ENCODE measurements around the gene EP400.

Gene EP400

GRCh38 chr12:131911851-131912477 is 37.8 kb upstream of the EP400 start:
- no peak for DNase-seq

- no peak for DNase-seq
Observed at GRCh38 chr12:131912518-131913274, 37.0 kb upstream of the EP400 start.

DNA sequence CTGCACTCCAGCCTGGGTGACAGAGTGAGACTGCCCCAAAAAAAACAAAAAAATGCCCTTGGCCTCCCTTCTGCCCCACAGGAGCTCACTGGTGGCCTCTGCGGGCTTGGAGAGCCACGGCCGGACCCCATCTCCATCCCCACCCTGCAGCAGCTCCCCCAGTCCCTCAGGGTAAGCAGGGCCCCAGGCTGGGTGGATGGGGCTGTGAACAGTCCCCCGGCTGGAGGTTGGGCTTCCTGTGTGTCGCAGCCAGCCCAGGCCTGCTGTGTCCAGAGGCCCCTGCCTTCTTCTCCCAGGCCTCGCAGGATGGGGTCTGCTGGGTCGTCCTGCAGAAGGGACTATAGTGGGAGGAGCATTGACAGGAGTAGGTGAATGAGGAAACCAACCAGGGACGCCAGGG is 36.1 kb upstream of the EP400 start:
- DNase-seq: no peak

DNA sequence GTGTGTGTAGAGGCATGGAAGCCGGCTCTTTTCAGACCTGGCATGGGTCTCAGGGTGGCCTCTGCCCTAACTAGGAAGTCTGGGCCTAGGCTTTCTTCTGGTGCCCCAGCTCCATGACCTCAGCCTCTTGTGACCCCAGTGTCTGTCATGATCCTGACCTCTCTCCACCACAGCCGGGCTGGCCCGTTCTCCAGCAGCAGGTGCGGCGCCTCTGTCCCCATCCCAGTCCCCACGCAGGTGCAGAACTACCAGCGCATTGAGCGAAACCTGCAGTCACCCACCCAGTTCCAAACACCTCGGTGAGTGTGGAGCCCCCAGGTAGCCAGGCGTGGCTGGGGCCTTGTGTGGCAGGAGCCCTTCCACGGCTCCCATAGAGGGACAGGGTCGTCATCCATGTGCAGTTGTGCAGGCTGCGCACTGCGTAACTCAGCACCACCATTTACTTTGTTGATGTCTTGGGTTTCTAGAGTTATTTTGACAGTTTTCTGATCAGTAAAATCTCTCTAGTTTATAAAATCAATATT is 35.5 kb upstream of the EP400 start:
- DNase-seq: no peak

- DNase-seq: no peak
Observed at GRCh38 chr12:131915000-131915689, 34.6 kb upstream of the EP400 start.

- DNase-seq: no peak
Observed at GRCh38 chr12:131915823-131916222, 33.9 kb upstream of the EP400 start.

DNA sequence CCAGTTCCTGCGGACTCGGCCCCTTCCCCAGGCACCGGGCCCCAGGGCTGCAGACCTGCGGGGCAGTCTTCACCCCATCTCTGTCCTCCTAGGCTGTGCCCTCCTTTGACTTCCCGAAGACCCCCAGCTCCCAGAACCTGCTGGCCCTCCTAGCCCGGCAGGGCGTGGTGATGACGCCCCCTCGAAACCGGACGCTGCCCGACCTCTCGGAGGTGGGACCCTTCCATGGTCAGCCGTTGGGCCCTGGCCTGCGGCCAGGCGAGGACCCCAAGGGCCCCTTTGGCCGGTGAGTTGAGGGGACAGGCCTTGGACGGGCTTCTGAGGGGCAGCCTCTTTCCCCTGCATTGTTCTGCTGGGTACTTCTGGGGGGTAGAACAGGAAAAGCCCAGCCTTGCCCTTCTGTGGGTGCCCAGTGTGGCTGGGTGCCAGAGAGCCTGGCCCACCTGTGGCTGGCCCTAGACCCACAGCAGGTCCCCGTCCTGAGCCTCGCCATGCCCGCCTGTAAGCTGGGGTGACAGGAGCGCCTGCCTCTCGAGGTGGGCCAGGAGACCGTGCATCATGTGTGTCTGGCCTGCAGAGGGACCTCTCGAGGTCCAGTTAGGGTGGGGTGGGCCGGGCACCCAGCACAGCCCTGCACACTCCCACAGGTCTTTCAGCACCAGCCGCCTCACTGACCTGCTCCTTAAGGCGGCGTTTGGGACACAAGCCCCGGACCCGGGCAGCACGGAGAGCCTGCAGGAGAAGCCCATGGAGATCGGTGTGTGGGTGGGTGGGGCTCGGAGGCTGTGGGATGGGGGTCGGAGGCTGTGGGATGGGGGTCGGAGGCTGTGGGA is 33.2 kb upstream of the EP400 start:
- DNase-seq: no peak

DNA sequence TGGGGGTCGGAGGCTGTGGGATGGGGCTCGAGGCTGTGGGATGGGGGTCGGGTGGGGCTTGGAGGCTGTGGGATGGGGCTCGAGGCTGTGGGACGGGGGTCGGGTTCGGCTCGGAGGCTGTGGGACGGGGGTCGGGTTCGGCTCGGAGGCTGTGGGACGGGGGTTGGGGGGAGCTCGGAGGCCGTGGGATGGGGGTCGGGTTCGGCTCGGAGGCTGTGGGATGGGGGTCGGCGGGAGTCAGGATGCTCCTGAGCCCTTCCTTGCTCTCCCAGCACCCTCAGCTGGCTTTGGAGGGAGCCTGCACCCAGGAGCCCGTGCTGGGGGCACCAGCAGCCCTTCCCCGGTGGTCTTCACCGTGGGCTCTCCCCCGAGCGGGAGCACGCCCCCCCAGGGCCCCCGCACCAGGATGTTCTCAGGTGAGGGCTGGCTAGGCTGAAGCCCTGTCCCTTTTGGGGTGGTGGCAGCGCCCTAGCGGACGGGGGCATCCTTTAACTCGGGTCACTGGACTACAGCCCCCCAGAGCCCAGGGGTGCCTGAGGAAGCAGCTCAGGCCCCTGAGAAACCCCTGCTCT is 32.5 kb upstream of the EP400 start:
- no peak for DNase-seq

DNA sequence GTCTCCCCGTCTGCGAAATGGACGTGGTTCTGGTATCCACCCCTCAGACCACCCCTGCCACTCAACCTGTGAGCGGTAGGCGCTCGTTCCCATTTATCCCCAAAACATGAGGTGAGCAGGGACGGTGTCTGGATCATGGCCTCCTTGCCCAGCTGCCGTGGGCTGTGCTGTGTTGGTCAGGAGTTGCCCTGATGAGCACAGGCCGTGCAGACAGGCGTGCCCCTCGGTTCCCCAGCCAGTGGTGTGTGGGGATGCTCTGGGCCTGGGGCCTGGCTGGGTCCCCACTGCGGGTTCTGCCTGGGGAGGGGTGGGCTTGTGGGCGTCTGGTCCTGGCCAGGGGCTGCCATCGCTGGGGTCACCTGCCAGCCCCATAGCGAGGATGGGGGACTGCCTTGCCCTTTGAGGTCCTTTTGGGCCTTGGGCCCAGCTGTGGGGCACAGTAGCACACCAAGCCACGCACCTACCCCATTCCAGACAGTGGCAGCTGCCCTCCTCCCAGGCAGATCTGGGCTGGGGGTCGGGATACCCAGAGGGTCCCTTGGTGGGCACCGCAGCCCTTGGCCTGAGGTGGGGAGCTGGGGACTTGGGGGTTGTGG is 31.9 kb upstream of the EP400 start:
- DNase-seq: no peak

- DNase-seq: no peak
Observed at GRCh38 chr12:131918311-131919050, 31.3 kb upstream of the EP400 start.

- DNase-seq: no peak
Observed at GRCh38 chr12:131919051-131919347, 30.7 kb upstream of the EP400 start.

DNA sequence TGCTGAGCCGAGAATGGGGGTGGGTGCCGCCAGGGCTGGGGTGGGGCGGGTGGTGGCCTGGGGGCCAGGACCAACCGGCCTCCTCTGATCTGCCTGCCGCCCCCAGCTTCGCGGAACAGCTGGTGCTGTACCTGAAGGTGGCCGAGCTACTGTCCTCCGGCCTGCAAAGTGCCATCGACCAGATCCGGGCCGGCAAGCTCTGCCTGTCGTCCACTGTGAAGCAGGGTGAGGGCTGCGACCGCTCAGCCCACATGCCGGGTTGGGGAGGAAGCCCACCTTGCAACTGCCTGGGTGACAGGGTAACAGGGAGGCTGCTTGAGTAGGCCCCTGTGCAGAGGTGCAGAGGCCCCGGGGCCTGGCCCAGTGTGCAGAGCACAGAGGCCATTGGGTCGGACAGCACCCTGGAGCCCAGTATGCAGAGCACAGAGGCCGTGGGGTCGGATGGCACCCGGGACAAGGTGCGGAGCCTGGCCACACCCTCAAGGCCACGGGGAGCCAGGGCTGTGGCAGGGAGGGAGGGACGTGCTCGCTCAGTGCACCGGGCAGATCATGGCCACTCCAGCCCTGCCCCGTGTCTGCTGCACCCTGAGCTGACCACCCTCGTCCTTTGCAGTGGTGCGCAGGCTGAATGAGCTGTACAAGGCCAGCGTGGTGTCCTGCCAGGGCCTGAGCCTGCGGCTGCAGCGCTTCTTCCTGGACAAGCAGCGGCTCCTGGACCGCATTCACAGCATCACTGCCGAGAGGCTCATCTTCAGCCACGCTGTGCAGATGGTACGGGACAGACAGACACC is 30.2 kb upstream of the EP400 start:
- no peak for DNase-seq

GRCh38 chr12:131920157-131920508 is 29.6 kb upstream of the EP400 start:
- DNase-seq: no peak

GRCh38 chr12:131920902-131921840 is 28.6 kb upstream of the EP400 start:
- no peak for DNase-seq

GRCh38 chr12:131921866-131922769 is 27.6 kb upstream of the EP400 start:
- DNase-seq: no peak

DNA sequence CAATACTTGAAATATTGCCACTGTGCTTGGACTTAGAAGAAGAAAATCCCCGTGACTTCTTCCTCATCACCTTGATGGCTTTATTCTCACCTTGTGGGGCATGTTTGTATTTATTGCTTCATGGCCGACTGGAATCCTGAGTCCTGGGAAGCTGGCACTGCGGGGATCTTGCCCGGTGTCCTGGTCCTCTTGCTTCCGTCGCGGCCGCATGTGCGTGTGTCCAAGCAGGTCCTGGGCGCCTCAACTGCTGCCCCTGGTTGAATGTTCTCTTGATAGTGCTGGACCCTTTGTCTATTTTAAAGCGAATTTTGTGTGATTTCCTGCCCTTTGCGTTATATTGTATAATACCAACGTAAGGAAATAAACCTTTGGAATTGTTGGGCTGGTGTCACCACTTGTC is 27.0 kb upstream of the EP400 start:
- DNase-seq: no peak

GRCh38 chr12:131923260-131923659 is 26.5 kb upstream of the EP400 start:
- no peak for DNase-seq
